ENCODE data around the gene ZNRF1.

The ZNRF1 gene

GRCh38 chr16:74982256-74982655 lies 16.6 kb upstream of the ZNRF1 start:
- H2BK15ac ChIP-seq (ENCODE audit: low read depth, poor library complexity, severe bottlenecking) = no peak overlapping the region
- no peak overlapping the region for H4K91ac ChIP-seq (ENCODE audit: low read length)
- no peak overlapping the region for H3K14ac ChIP-seq (ENCODE audit: low read length in 2 of 2)
- no peak overlapping the region for H3K9ac ChIP-seq (ENCODE audit: low read length)
- H3K4me2 ChIP-seq (ENCODE audit: low read length, poor library complexity, severe bottlenecking) = no peak overlapping the region
- H2AK5ac ChIP-seq (ENCODE audit: low read length, severe bottlenecking) = no peak overlapping the region
- no peaks in the 10 kb centered on the region for H3K9me3 ChIP-seq (ENCODE audit: control insufficient read depth, low read length)
- H3K4ac ChIP-seq (ENCODE audit: low read depth in 1 of 2, low read length in 2 of 2) = no peak overlapping the region
- no peaks in the 10 kb centered on the region for H3K27me3 ChIP-seq (ENCODE audit: control insufficient read depth in 1 of 2, insufficient read depth in 1 of 2, low read length in 2 of 2)
- H2BK120ac ChIP-seq (ENCODE audit: low read depth, low read length) = no peak overlapping the region
- WGBS = no CpG with 5 or more reads among the region's 1 CpG
- H3K4me3 ChIP-seq (ENCODE audit: insufficient read depth in 1 of 2, low read depth in 1 of 2, low read length in 2 of 2) = no peak overlapping the region
- no peak overlapping the region for H2BK5ac ChIP-seq (ENCODE audit: low read depth, low read length, poor library complexity, severe bottlenecking)
- H3K23ac ChIP-seq (ENCODE audit: low read length in 2 of 2) = no peak overlapping the region
- no peak overlapping the region for H3K18ac ChIP-seq (ENCODE audit: low read depth in 1 of 2, low read length in 2 of 2)
- peaks cover 0 to 5% of the 10 kb centered on the region in 2 experiments for H3K36me3 ChIP-seq (ENCODE audit: control insufficient read depth in 1 of 2, insufficient read depth in 2 of 2, low read depth in 1 of 2, low read length in 2 of 2)
- no peak overlapping the region for H2BK12ac ChIP-seq (ENCODE audit: low read length in 2 of 2)
- H2AFZ ChIP-seq (ENCODE audit: low read depth, low read length) = no peak overlapping the region
- no peak overlapping the region for H4K8ac ChIP-seq (ENCODE audit: low read length)
- peaks cover 8% of the 10 kb centered on the region for H3K4me1 ChIP-seq (ENCODE audit: control insufficient read depth, insufficient read depth, low read depth, low read length)
- no peak overlapping the region for H3K27ac ChIP-seq (ENCODE audit: low read length, poor library complexity, severe bottlenecking)
- peaks cover 19% of the 10 kb centered on the region for H3K79me1 ChIP-seq (replicated peaks; ENCODE audit: low read length, poor library complexity, severe bottlenecking)
- DNase-seq = no peak

DNA sequence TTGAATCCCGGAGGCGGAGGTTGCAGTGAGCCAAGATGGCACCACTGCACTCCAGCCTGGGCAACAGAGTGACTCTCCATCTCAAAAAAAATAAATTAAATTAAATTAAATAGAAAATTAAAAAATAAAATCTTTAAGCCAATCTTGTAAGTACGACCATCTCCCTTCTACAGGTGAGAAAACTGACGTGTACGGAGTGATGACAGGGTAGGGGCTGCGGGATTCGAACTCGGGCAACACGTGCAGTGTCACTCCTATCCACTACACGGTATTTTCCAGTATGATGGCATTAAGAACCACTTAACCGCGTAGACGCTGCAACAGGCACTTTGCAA lies 14.7 kb upstream of the ZNRF1 start:
- H3K9ac ChIP-seq (ENCODE audit: low read length) = peak overlapping the region; percentile 96
- no peak overlapping the region for H3K27ac ChIP-seq (ENCODE audit: low read length, poor library complexity, severe bottlenecking)
- H3K18ac ChIP-seq (ENCODE audit: low read depth in 1 of 2, low read length in 2 of 2) = peak overlapping the region; percentile 90 to 91
- H3K4ac ChIP-seq (ENCODE audit: low read depth in 1 of 2, low read length in 2 of 2) = peak overlapping the region in 1 of 2 experiments; percentile 80
- H4K91ac ChIP-seq (ENCODE audit: low read length) = peak overlapping the region; percentile 95
- peaks cover 8% of the 10 kb centered on the region for H3K4me1 ChIP-seq (ENCODE audit: control insufficient read depth, insufficient read depth, low read depth, low read length)
- WGBS = 43% methylated on average over 11 of the region's 13 CpGs
- peaks cover 0 to 3% of the 10 kb centered on the region in 2 experiments for H3K36me3 ChIP-seq (ENCODE audit: control insufficient read depth in 1 of 2, insufficient read depth in 2 of 2, low read depth in 1 of 2, low read length in 2 of 2)
- peak overlapping the region; percentile 85 for H3K4me2 ChIP-seq (ENCODE audit: low read length, poor library complexity, severe bottlenecking)
- peak overlapping the region in 1 of 2 experiments; percentile 69 for H3K14ac ChIP-seq (ENCODE audit: low read length in 2 of 2)
- no peaks in the 10 kb centered on the region for H3K9me3 ChIP-seq (ENCODE audit: control insufficient read depth, low read length)
- H2BK120ac ChIP-seq (ENCODE audit: low read depth, low read length) = no peak overlapping the region
- H4K8ac ChIP-seq (ENCODE audit: low read length) = no peak overlapping the region
- peak overlapping the region; percentile 97 to 99 for H3K4me3 ChIP-seq (ENCODE audit: insufficient read depth in 1 of 2, low read depth in 1 of 2, low read length in 2 of 2)
- H2BK5ac ChIP-seq (ENCODE audit: low read depth, low read length, poor library complexity, severe bottlenecking) = no peak overlapping the region
- H2BK15ac ChIP-seq (ENCODE audit: low read depth, poor library complexity, severe bottlenecking) = no peak overlapping the region
- no peaks in the 10 kb centered on the region for H3K27me3 ChIP-seq (ENCODE audit: control insufficient read depth in 1 of 2, insufficient read depth in 1 of 2, low read length in 2 of 2)
- H3K79me1 ChIP-seq (replicated peaks; ENCODE audit: low read length, poor library complexity, severe bottlenecking) = peaks cover 12% of the 10 kb centered on the region
- H2AFZ ChIP-seq (ENCODE audit: low read depth, low read length) = peak overlapping the region; percentile 46
- peak overlapping the region in 1 of 2 experiments; percentile 16 for H3K23ac ChIP-seq (ENCODE audit: low read length in 2 of 2)
- no peak overlapping the region for H2AK5ac ChIP-seq (ENCODE audit: low read length, severe bottlenecking)
- peak overlapping the region in 1 of 2 experiments; percentile 5 for H2BK12ac ChIP-seq (ENCODE audit: low read length in 2 of 2)
- DNase-seq = no peak

- Histone ChIP-seq H2BK5ac (ENCODE audit: low read depth, low read length, poor library complexity, severe bottlenecking) (peak within 1 kb of the TSS; percentile 32), H3K36me3 (ENCODE audit: control insufficient read depth in 1 of 2, insufficient read depth in 2 of 2, low read depth in 1 of 2, low read length in 2 of 2) (peaks cover 0 to 3% of the 10 kb centered on the region in 2 experiments), H3K27me3 (ENCODE audit: control insufficient read depth in 1 of 2, insufficient read depth in 1 of 2, low read length in 2 of 2) (no peaks in the 10 kb centered on the region), H3K9me3 (ENCODE audit: control insufficient read depth, low read length) (no peaks in the 10 kb centered on the region), H2AK5ac (ENCODE audit: low read length, severe bottlenecking) (no peak within 1 kb of the TSS), H3K4ac (ENCODE audit: low read depth in 1 of 2, low read length in 2 of 2) (peak within 1 kb of the TSS; percentile 45 to 80), H3K4me1 (ENCODE audit: control insufficient read depth, insufficient read depth, low read depth, low read length) (peaks cover 8% of the 10 kb centered on the region), H3K18ac (ENCODE audit: low read depth in 1 of 2, low read length in 2 of 2) (peak within 1 kb of the TSS; percentile 90 to 91), H3K4me3 (ENCODE audit: insufficient read depth in 1 of 2, low read depth in 1 of 2, low read length in 2 of 2) (peak within 1 kb of the TSS; percentile 97 to 99), H4K8ac (ENCODE audit: low read length) (peak within 1 kb of the TSS; percentile 97), H2BK15ac (ENCODE audit: low read depth, poor library complexity, severe bottlenecking) (peak within 1 kb of the TSS; percentile 80), H2BK12ac (ENCODE audit: low read length in 2 of 2) (peak within 1 kb of the TSS; percentile 5 to 47), H3K4me2 (ENCODE audit: low read length, poor library complexity, severe bottlenecking) (peak within 1 kb of the TSS; percentile 85), H3K27ac (ENCODE audit: low read length, poor library complexity, severe bottlenecking) (no peak within 1 kb of the TSS), H3K79me1 (replicated peaks; ENCODE audit: low read length, poor library complexity, severe bottlenecking) (peaks cover 12% of the 10 kb centered on the region), H3K14ac (ENCODE audit: low read length in 2 of 2) (peak within 1 kb of the TSS in 1 of 2 experiments; percentile 69), H2AFZ (ENCODE audit: low read depth, low read length) (peak within 1 kb of the TSS; percentile 46), H3K23ac (ENCODE audit: low read length in 2 of 2) (peak within 1 kb of the TSS in 1 of 2 experiments; percentile 16), H4K91ac (ENCODE audit: low read length) (peak within 1 kb of the TSS; percentile 95), H2BK120ac (ENCODE audit: low read depth, low read length) (peak within 1 kb of the TSS; percentile 84), H3K9ac (ENCODE audit: low read length) (peak within 1 kb of the TSS; percentile 96)
- WGBS = 2% methylated on average over 62 of the region's 68 CpGs
- DNase-seq = peak; percentile 99
Observed at GRCh38 chr16:74984529-74985296, 14.1 kb upstream of the ZNRF1 start, which contains the start of gene WDR59. Gene WDR59 (minus strand): TSS chr16:74985123. CDS start chr16:74985017, 106 bp downstream.

GRCh38 chr16:74987027-74987681 lies 11.7 kb upstream of the ZNRF1 start:
- Histone ChIP-seq H2AFZ (ENCODE audit: low read depth, low read length) (no peak overlapping the region), H3K27me3 (ENCODE audit: control insufficient read depth in 1 of 2, insufficient read depth in 1 of 2, low read length in 2 of 2) (no peaks in the 10 kb centered on the region), H3K9ac (ENCODE audit: low read length) (no peak overlapping the region), H3K4me1 (ENCODE audit: control insufficient read depth, insufficient read depth, low read depth, low read length) (peaks cover 11% of the 10 kb centered on the region), H4K91ac (ENCODE audit: low read length) (no peak overlapping the region), H3K4me2 (ENCODE audit: low read length, poor library complexity, severe bottlenecking) (no peak overlapping the region), H2BK5ac (ENCODE audit: low read depth, low read length, poor library complexity, severe bottlenecking) (no peak overlapping the region), H2BK12ac (ENCODE audit: low read length in 2 of 2) (no peak overlapping the region), H2BK15ac (ENCODE audit: low read depth, poor library complexity, severe bottlenecking) (no peak overlapping the region), H3K9me3 (ENCODE audit: control insufficient read depth, low read length) (no peaks in the 10 kb centered on the region), H3K27ac (ENCODE audit: low read length, poor library complexity, severe bottlenecking) (no peak overlapping the region), H3K14ac (ENCODE audit: low read length in 2 of 2) (no peak overlapping the region), H2BK120ac (ENCODE audit: low read depth, low read length) (no peak overlapping the region), H3K18ac (ENCODE audit: low read depth in 1 of 2, low read length in 2 of 2) (no peak overlapping the region), H3K36me3 (ENCODE audit: control insufficient read depth in 1 of 2, insufficient read depth in 2 of 2, low read depth in 1 of 2, low read length in 2 of 2) (peaks cover 0 to 3% of the 10 kb centered on the region in 2 experiments), H3K23ac (ENCODE audit: low read length in 2 of 2) (no peak overlapping the region), H4K8ac (ENCODE audit: low read length) (no peak overlapping the region), H2AK5ac (ENCODE audit: low read length, severe bottlenecking) (no peak overlapping the region), H3K4ac (ENCODE audit: low read depth in 1 of 2, low read length in 2 of 2) (no peak overlapping the region), H3K4me3 (ENCODE audit: insufficient read depth in 1 of 2, low read depth in 1 of 2, low read length in 2 of 2) (no peak overlapping the region), H3K79me1 (replicated peaks; ENCODE audit: low read length, poor library complexity, severe bottlenecking) (peaks cover 10% of the 10 kb centered on the region)
- WGBS = 80% methylated on average over 5 of the region's 8 CpGs
- no peak for DNase-seq
